DMS 273 (cell line): ENCODE data around the gene VAV3.

ENCODE experiments used
- DNase-seq: peaks from one replicate; lab custom pipeline; 2025; ENCODE audit not compliant: unreplicated experiment; lab: John Stamatoyannopoulos, UW

VAV3 gene

DNA sequence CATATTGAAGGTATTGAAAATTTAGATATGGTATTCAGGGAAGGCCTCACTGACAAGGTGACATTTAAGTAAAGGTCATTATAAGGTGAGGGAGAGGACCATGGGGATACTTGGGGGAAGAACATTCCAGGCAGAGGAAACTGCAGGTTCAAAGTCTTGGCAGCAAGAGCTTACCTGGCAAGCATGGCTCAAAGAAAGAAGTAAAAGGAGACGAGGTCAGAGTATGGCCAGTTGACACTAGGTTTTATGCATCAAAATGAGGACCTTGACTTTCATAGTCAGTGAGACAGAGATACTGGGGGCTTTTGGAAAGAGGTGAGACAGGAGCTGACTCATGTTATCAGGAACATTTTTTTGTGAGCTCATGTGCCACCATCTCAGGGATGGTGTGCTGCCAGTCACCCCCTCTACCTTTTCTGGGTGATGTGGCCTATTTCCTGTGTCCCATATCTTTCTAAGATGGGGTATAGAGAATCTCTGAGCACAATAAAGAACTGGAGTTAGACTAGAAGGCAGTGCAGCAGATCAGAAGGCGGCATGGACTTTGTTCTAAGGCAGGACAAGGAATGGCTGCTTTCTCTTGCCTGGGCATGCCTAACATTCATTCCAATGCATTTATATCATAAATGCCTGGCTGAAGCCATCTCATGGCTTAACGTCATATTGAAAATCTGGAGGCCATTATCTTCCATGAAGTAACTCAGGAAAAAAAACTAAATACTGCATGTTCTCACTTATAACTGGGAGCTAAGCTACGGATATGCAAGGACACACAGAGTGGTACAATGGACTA is 417.4 kb downstream of the VAV3 start:
- DNase-seq: no peak

DNA sequence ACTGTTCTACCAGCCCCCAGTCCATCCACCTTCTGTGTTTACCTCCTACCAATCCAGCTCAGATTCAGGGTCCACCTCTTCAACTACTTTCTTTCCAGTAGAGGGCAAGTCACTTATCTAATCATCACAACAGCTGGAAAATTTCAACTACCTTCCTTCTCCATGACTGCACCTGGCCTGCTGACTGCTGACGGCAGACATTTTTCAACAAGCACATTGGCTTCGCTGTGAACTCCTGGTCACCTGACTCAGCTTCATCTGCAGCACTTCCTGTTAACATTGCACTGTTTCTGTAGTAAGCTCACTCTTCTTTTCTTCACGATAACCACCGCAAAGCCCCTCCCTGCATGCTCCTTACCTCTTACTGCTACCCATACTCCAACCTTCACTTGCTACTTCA is 418.4 kb downstream of the VAV3 start:
- no peak for DNase-seq

DNA sequence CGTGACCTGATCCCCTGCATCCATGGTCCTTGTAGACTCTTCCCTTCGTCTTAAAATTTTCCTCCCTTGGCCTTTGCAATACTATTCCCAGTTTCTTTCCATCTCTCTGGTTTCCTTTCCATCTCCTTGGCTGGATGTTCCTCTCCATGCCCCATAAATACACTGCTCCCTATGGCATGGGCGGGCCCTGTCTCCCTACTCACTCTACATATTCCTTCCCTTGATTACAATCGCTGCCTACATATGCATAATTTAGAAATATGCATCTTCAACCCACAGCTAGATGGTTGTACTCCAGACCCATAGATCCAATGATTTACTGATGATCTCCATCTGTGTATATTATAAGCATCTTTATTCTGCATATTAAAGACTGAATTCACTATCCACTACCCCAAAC is 419.1 kb downstream of the VAV3 start:
- no peak for DNase-seq

DNA sequence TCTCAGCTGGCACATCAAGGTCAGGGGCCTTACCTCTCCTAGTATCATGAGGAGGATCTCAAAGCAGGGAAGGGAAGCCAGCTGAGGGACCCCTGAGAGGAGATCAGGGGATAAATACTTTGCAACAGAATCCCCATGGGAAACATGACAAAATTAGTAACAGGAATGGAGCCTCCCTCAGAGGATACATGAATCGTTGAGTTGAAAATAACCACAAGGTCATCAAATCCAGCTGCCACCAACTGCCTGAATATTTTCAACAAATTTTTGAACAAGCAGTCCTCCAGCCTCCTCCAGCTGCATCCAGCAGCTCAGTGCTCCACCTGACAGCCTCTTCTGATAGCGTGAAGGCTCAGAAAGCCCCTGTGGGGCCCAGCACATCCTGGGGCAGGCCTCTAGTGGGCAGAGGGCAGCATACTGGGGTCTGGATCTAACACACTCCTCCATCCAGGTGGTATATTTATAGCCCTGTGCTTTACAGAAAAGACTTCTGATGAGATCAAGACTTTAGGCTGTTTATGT is 419.9 kb downstream of the VAV3 start:
- no peak for DNase-seq

DNA sequence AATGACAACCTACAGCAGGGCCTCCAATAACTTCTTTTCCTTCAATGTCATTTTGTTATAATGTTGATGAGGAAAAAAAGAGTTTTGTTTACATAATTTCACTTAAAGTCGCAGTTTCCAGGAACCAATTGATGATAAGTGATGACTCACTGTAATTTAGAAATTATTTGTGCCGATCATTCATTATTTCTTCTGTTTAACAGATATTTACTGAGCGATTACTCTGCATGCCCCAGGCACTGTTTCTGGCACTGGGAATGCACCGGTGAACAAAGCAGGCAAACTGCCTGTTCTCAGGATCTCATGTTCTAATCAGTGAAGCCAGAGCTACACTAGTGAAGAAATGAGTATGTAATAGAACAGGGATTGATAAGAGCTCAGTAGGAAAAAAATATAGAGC is 420.7 kb downstream of the VAV3 start:
- no peak for DNase-seq

DNA sequence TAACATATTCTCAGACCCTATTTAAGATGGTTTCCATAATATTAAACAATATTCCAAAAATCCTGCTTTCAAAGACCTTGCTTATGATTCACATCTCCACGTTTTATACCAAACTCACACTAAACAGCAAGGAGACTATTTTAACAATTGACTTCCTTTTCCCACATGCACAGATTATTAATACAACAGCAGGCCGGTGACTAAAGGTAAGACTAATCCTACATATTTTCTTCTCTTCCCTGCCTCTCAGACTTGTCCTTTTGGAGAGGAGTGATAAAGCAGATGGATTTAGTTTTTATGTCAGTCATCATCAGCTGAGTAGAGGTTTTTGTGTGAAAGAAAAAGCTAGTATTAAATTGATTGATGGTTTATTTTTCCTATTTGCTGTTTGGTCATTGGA is 423.6 kb downstream of the VAV3 start:
- DNase-seq: no peak

DNA sequence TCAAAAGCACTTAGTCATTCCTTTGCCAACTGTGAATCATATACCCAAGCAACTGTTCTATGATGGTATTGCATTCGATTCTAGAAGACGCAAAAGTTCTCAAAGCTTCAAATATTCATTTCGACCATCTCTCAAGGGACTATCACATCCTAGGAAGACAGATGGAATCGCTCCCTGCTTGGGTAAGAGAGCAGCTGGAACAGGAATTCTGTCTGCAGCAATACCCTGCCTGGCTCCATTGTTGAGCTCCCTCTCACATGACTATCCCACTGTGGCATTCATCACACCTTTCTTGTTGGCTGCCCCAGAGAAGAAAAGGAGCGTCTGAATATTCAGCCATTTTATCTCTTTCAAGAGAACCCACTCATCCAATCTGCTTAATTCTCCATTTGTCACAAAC is 426.5 kb downstream of the VAV3 start:
- DNase-seq: peak; percentile 92

DNA sequence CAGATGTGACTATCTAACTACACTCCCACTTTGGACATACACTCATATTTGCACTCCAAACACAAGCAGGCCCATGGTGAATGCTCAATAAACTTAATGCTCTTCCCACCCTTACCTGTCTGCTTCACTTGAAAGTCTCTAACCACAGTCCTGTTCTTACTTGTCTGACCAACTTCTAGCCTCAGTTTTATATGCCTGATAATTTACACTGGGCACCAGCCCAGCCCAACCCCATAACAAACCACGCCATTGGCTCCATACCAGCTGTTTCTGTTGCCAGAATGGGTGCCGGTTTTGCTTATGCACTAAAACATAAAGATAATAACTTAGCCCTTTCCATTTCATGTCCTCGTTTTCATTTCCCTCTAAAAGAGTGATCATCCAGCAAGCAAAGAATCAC is 428.7 kb downstream of the VAV3 start:
- DNase-seq: peak; percentile 90

DNA sequence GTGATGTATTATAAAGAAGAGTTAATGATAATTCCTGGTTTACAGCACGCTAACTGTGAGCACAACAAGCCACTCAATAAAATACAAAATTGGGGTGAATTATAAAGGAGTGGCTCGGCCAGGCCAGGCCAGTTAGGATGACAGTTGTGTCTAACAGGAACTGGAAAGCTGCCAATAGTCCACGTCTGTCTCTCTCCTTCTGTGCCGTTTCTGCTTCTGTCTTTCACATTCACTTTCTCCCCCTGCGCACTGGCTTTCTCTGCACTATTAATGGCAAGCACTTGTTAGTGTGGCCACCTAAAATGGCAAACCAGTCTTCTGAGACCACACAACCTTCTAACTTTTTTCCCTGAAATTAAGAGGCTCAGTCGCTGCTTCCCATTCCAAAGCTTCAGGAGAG is 429.9 kb downstream of the VAV3 start:
- peak; percentile 95 for DNase-seq

DNA sequence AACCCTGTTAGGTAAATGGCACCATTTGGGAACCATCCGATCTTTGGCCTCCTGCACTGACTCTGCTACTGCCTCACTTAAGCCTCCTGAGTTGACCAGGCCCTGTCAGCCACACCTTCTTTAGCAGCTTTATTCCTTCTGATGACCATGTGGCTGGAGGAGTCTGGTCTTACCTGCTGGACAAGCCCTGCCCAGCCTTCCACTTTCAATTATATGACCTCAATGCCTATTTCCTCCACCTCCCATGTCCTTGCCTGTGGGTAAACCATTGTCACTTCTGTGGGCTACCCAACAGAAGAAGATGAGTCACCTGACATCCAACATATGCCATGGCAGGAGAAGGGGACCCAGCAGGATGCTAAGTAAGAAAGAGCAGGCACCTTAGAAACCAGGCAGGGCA is 430.3 kb downstream of the VAV3 start:
- peak; percentile 72 for DNase-seq

DNA sequence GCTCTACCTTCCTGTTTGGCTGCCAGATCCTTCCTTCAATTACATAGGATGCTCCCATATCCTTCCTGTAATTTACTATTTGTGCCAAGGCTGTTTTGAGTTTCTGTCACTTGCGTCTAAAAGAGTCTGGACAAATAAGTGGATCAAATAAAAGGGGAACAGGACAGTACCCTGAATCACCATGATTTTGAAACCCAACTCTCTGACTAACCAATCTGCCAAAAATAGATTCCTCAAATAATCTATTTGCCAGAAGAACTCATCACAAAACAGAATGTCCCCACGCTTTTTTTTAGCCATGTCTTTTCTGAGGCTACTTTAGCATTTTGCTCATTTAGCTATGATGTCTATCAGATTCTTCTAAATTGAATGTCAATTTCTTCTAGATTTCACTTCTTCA is 431.5 kb downstream of the VAV3 start:
- no peak for DNase-seq

DNA sequence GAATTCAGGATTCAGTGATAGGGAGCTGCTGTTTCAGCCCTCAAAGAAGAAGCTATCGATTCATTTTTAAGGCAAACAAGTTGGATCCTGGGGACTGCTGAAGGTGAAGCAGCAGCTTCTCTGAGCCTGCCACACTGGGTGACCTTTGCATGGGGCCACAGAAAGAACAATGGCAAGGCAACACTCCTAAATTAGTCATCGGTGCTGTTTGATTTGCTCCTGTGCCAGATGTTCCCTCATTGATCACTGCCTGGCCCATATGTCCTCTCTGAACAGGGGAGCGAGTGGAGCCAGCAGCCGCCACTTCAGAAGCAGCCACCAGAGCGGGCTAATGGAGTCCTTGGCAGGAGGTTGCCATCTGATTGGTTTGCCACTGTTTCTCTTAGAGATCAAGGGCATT is 432.7 kb downstream of the VAV3 start:
- DNase-seq: peak; percentile 86

DNA sequence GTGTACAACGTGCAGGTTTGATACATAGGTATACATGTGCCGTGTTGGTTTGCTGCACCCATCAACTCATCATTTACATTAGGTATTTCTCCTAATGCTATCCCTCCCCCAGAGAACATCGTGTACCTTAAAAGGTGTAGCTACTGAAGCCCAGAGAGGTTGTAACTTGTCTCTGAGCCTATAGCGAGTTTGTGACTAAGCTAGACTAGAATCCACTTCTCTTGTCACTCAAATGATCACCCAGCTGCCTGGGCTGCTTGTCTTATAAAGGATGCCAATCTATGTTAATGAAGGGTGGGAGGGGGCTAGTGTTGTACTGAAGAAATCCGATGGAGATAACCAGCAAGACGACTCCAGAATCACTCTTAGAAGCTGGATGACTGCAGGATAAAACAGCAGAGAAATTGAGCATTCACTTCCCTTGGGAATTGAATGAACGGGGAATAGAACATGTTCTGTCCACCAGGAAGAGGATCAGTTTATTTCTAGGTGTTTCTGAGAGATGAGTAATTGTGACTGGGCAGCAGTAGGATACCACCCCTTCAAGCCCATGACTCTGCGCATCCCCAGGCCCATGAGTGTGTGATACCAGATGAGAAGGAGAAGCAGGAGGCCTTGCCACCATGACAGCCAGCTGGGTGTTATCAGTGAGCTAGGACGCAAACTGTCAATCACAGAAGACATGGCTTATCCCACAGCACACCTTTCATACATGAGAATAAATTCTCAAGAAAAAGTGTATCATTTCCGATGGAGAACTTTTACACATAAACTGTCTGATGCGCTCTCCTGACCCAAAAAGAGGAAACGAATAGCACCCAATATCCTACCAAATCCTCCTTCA is 433.7 kb downstream of the VAV3 start:
- DNase-seq: peak; percentile 39

DNA sequence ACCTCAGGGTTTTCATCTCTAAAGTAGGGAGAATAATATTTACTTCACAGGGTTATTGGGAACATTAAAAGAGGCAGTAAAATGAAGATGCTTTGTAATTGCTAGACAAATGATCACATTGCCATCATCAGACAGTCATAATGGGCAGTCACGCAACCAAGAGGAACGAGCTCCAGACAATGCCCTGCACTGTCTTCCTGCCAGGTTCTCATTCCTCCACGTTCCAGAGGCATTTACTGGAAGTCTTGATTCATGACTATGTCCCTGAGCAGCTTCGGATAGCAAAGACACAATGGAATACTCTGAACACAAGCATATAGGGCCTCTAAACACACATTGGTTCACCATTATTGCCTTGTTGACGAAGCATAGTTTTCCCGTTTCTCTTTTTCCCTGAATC is 434.4 kb downstream of the VAV3 start:
- DNase-seq: no peak

DNA sequence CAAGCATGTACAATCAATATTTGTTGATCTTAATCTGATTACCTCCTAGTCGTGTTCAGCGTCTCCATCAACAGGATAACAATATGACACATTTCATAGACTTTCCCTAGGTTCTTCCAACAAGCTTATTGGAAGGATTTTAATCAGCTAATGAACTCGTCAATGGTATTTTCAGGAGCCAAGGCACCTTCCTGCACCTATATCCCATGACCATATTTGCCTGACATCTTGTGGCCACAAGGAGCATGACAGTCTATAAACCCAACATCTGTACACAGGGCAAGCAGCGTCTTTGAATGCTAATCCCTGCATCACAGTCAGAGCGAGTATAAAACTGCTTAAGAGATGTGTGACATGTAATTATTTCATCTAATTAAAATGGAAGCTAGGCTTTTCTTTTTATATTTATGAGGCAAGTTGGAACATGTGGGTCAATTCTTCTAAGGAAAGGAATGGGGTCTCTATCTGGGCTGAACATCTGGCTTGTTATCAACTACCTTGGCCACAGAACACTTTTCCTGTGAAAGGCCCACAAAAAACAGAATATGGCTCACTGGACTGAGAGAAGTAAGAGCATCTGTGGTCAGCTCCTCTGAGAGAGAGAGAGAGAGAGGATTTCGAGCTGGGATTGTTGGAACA is 435.4 kb downstream of the VAV3 start:
- peak; percentile 82 for DNase-seq

DNA sequence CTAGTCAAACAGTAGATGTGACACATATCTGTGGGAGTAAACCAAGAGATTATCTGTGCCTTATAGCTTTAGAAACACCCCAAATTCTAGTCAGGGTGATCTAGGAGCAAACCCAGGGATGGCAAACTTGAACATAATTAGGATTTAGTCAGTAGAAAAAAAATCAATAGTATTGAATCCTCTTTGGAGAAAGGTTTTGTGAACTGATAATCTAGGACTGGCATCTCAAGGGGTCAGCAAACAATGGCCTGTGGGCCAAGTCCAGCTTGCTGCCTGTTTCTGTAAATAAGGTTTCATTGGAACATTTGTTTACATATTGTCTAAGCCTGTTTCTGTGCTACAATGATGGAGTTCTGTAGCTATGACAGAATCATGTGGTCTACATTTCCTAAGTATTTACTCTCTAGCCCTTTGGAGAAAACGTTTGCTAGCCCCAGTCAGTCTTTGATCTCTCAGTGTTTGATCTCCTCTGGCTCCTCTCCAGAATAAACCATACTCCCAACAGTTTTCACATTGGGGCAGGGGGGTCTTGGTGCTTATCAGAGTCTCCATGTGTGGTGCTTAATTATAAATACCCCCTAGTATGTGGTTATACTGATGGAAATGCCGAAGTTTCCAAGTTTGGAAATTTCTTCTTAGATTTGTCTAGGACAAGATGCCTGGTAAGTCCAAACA is 438.3 kb downstream of the VAV3 start:
- DNase-seq: no peak

DNA sequence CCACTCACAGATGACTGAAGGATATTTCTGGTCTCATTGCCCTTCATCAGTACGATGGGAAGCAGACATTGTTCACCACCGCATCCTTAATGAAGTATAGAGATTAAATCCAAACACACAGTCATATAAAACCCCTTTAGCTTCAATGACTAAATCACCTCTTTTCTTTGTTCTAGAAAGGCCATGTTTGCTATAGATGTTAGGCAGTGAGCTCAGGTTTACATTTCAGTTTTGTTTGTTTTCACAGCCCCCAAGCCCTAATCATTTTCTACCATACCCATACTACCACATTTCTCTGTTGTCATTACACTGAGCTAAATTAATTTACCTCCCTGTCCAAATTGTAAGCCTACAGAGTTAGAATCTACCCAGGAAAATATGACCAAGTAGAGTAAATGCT is 439.0 kb downstream of the VAV3 start:
- no peak for DNase-seq

DNA sequence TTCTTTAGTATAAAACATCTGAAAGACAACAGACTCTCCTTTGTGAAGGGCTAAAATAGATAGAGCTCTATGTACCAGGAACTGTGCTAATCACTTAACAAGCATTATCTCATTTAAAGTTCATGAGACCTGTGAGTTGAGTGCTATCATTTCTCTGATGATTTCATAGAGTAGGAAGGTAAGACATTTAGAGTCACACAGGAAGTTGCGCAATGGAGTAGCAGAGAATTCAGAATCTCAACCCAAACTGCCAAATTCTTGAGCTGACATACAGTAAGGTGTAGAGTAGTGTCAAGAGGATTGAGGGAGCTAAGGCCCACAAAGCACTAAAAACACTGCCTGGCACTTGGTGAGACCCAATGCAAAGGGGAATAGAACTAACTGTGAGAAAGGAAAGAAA is 439.8 kb downstream of the VAV3 start:
- DNase-seq: no peak

DNA sequence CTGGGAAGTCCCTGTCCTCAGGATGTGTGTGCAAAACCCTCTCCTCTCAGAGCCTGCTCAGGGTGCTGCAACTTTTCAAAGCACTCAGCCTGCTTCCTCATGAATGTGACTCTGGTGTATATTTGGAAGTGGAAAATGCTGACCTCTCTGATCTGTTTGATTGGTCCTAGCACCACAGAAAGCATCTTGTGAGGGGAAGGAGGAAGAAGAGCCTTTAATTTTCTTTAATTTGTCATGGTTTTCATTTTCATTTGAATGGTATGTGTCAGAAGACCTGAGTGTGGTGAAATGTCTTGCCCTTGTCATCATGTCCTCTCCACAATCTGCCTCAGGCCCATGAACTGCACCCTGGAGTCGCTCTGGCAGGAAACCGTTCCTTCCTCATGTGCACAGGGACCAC is 440.7 kb downstream of the VAV3 start:
- DNase-seq: no peak

DNA sequence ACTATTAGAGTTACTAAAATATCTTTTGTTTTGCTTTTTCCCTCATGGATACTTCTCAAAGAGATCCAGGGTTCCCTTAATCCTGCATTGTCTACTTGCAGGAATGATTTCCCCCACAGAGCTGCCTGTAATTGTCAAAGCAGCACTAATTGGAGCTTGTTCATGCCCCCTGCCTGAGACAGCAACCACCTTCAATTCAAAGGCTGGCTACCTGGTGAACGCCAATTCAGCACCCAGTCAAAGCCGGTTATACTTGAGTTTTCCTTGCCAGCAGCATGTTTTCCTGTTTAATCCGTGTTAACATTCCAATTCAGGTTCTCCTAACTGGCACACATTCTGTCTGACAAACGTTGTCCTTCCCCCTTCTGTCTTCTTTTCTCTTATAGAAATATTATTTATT is 441.2 kb downstream of the VAV3 start:
- no peak for DNase-seq

DNA sequence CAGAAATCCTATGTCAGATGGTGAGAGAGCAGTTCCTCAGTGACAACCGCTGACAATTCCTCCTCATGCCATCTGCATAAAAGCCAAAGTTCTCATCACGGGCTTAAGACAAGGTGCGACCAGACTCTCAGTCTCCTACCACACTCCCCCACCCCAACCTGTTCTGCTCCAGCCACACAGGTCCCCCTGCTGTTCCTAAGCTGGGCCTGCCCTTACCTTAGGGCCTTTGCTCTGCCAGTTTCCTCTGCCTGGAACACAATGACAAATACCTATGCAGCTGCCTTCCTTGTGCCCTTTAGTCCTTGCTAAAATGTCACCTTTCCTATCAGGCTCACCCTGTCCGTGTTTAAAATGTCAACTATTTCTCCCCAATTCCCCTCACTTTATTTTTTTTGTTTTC is 441.9 kb downstream of the VAV3 start:
- DNase-seq: no peak
